ENCODE data around the gene NOD1.
A peak's percentile ranks its signal among the peaks of the same experiment; 100 is the strongest.
"Not testable (repeated sequence)": the region's sequence is repeated elsewhere in the genome, so short reads cannot be mapped to it uniquely, and the experiment has no call there.

The NOD1 gene

GRCh38 chr7:30504301-30505173, 26.0 kb upstream of the NOD1 start, which contains the start of gene GGCT:
Gene GGCT (minus strand): TSS chr7:30504829. CDS start chr7:30504709, 120 bp downstream.
- DNase-seq (ENCODE audit: low spot score): peak; percentile 99

- DNase-seq (ENCODE audit: low spot score): no peak
These were observed 25.0 kb upstream of the NOD1 start for GRCh38 chr7:30503274-30504212.

- DNase-seq (ENCODE audit: low spot score): no peak
These were observed 24.1 kb upstream of the NOD1 start for GRCh38 chr7:30502470-30503251.

GRCh38 chr7:30501264-30501663, 22.7 kb upstream of the NOD1 start:
- DNase-seq (ENCODE audit: low spot score): no peak

GRCh38 chr7:30493228-30493627, 14.6 kb upstream of the NOD1 start:
- DNase-seq (ENCODE audit: low spot score): no peak

GRCh38 chr7:30491417-30491816, 12.8 kb upstream of the NOD1 start:
- DNase-seq (ENCODE audit: low spot score): no peak

GRCh38 chr7:30487371-30487770, 8.8 kb upstream of the NOD1 start:
- no peak for DNase-seq (ENCODE audit: low spot score)

GRCh38 chr7:30485667-30486066, 7.1 kb upstream of the NOD1 start:
- no peak for DNase-seq (ENCODE audit: low spot score)

- not testable (repeated sequence) for DNase-seq (ENCODE audit: low spot score)
These were observed 2.8 kb upstream of the NOD1 start for GRCh38 chr7:30481416-30481815.

- no peak for DNase-seq (ENCODE audit: low spot score)
These were observed 877 bp upstream of the NOD1 start for GRCh38 chr7:30479202-30480120.

GRCh38 chr7:30476459-30477145, 2.0 kb downstream of the NOD1 start:
- no peak for DNase-seq (ENCODE audit: low spot score)

- no peak for DNase-seq (ENCODE audit: low spot score)
These were observed 3.0 kb downstream of the NOD1 start for GRCh38 chr7:30475580-30475979.

GRCh38 chr7:30474893-30475292, 3.7 kb downstream of the NOD1 start:
- peak; percentile 70 for DNase-seq (ENCODE audit: low spot score)

- DNase-seq (ENCODE audit: low spot score): no peak
These were observed 4.1 kb downstream of the NOD1 start for GRCh38 chr7:30474485-30474884.

GRCh38 chr7:30473903-30474302, 4.7 kb downstream of the NOD1 start:
- no peak for DNase-seq (ENCODE audit: low spot score)

GRCh38 chr7:30472784-30473775, 5.5 kb downstream of the NOD1 start:
- DNase-seq (ENCODE audit: low spot score): no peak

- DNase-seq (ENCODE audit: low spot score): no peak
These were observed 6.4 kb downstream of the NOD1 start for GRCh38 chr7:30472081-30472783.

- DNase-seq (ENCODE audit: low spot score): no peak
These were observed 7.4 kb downstream of the NOD1 start for GRCh38 chr7:30471205-30471604.
